Effector CD8-positive, alpha-beta T cell (primary cell): ENCODE data around the gene NCCRP1.

ENCODE experiments used
- DNase-seq: peaks from one replicate; lab custom pipeline; 2025; lab: John Stamatoyannopoulos, UW
- total RNA-seq, 4 experiments: gene quantifications; one replicate each; lab custom pipeline; 2026; lab: John Stamatoyannopoulos, UW

Gene NCCRP1
- 0 to 0.19 (median 0) reads per million in 4 experiments for total RNA-seq

GRCh38 chr19:39196860-39197562 is at the start of gene NCCRP1:
NCCRP1 (plus strand) TSS chr19:39196964; CDS start chr19:39196983, 19 bp downstream.
- no peak for DNase-seq

- DNase-seq = no peak
Observed at GRCh38 chr19:39147480-39147879, 49.3 kb upstream of the NCCRP1 start.

GRCh38 chr19:39148939-39149529 is 47.7 kb upstream of the NCCRP1 start:
- DNase-seq = no peak

- no peak for DNase-seq
Observed at GRCh38 chr19:39150235-39150634, 46.5 kb upstream of the NCCRP1 start.

GRCh38 chr19:39150807-39151600 is 45.8 kb upstream of the NCCRP1 start:
- no peak for DNase-seq

- DNase-seq = no peak
Observed at GRCh38 chr19:39152066-39152465, 44.7 kb upstream of the NCCRP1 start.

- DNase-seq = no peak
Observed at GRCh38 chr19:39154100-39154628, 42.6 kb upstream of the NCCRP1 start.

GRCh38 chr19:39154629-39155100 is 42.1 kb upstream of the NCCRP1 start:
- DNase-seq = no peak

- DNase-seq = no peak
Observed at GRCh38 chr19:39155114-39155700, 41.6 kb upstream of the NCCRP1 start.

- no peak for DNase-seq
Observed at GRCh38 chr19:39155741-39156140, 41.0 kb upstream of the NCCRP1 start.

- DNase-seq = no peak
Observed at GRCh38 chr19:39156326-39157230, 40.2 kb upstream of the NCCRP1 start.

- no peak for DNase-seq
Observed at GRCh38 chr19:39157275-39157996, 39.3 kb upstream of the NCCRP1 start.

- no peak for DNase-seq
Observed at GRCh38 chr19:39157997-39158389, 38.8 kb upstream of the NCCRP1 start.

GRCh38 chr19:39158646-39159260 is 38.0 kb upstream of the NCCRP1 start:
- DNase-seq = no peak

GRCh38 chr19:39160523-39160861 is 36.3 kb upstream of the NCCRP1 start:
- DNase-seq = no peak

GRCh38 chr19:39160889-39161672 is 35.7 kb upstream of the NCCRP1 start:
- DNase-seq = no peak

- DNase-seq = no peak
Observed at GRCh38 chr19:39162441-39163043, 34.2 kb upstream of the NCCRP1 start.

- DNase-seq = no peak
Observed at GRCh38 chr19:39163621-39164020, 33.1 kb upstream of the NCCRP1 start.

- no peak for DNase-seq
Observed at GRCh38 chr19:39164289-39164688, 32.5 kb upstream of the NCCRP1 start.
